ENCODE measurements around the gene RPS16. TPM values are rescaled to one million over a fixed set of nuclear protein-coding genes. Genes with fewer than 3 reads are reported as not detected.

RPS16 gene
- total and polyA plus RNA-seq, 9 of the 15 experiments (the other 6 are each of a cell fraction or from before 2014, with no cell fraction given) = 82.6 to 3,671 (median 2,204) TPM

DNA sequence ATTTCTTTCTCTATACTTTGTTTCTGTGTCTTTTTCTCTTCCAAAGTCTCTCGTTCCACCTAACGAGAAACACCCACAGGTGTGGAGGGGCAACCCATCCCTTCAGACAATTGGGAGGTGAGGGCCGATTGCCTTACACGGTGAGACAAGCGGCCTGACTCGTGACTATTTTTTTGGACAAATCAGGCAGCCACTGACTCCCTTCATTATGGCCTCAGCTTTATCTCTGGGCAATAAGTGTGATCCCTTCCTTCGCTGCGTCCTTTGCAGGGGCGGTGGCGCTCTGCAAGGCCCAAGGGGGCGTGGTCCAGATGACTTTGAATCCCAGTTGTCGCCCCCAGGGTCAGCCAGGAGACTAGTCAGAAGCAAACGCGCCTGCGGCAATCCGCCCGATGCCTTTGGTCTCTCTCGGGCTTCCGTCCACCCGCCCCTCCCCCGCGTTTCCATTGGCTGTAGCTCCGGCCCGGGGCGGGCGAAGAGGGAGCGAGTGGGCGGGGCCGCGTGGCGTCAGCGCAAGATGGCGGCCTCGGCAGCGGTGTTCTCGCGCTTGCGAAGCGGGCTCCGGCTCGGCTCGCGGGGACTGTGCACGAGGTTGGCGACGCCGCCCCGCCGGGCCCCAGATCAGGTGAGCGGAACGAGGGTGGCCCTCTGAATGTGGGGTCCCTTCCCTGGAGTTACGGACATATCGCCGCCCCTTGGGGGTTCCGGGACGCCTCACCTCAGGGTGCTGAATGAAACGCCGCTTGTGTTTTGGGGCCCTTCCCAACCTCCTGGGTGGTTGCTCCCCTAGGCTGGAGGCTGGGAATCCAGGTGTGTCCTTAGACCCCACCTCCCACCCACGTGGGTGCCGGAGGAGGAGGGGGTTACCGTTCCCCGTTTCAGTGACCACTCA is 44.8 kb upstream of the RPS16 start, which contains the start of gene TIMM50 (continued):
- TF ChIP-seq, protein P1, sequence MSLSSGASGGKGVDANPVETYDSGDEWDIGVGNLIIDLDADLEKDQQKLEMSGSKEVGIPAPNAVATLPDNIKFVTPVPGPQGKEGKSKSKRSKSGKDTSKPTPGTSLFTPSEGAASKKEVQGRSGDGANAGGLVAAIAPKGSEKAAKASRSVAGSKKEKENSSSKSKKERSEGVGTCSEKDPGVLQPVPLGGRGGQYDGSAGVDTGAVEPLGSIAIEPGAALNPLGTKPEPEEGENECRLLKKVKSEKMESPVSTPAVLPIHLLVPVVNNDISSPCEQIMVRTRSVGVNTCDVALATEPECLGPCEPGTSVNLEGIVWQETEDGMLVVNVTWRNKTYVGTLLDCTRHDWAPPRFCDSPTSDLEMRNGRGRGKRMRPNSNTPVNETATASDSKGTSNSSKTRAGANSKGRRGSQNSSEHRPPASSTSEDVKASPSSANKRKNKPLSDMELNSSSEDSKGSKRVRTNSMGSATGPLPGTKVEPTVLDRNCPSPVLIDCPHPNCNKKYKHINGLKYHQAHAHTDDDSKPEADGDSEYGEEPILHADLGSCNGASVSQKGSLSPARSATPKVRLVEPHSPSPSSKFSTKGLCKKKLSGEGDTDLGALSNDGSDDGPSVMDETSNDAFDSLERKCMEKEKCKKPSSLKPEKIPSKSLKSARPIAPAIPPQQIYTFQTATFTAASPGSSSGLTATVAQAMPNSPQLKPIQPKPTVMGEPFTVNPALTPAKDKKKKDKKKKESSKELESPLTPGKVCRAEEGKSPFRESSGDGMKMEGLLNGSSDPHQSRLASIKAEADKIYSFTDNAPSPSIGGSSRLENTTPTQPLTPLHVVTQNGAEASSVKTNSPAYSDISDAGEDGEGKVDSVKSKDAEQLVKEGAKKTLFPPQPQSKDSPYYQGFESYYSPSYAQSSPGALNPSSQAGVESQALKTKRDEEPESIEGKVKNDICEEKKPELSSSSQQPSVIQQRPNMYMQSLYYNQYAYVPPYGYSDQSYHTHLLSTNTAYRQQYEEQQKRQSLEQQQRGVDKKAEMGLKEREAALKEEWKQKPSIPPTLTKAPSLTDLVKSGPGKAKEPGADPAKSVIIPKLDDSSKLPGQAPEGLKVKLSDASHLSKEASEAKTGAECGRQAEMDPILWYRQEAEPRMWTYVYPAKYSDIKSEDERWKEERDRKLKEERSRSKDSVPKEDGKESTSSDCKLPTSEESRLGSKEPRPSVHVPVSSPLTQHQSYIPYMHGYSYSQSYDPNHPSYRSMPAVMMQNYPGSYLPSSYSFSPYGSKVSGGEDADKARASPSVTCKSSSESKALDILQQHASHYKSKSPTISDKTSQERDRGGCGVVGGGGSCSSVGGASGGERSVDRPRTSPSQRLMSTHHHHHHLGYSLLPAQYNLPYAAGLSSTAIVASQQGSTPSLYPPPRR (CRISPR knock-in tag; IDR thresholded peaks at IDR 0.05; ENCODE audit: borderline replicate concordance) = no peak
- TF ChIP-seq SOX6 (IDR thresholded peaks at IDR 0.05) (peak; percentile 59; the same call in 1 of the 2 replicates), TBL1XR1 (IDR thresholded peaks at IDR 0.05; ENCODE audit: low read length in 2 of 2) (peak; percentile 53 to 67; a peak in 2 of 4 replicates), SMAD1 (IDR thresholded peaks at IDR 0.05; ENCODE audit: low read depth, low read length, partially characterized antibody) (no peak), HDAC1 (IDR thresholded peaks at IDR 0.05) (peak in 1 of 2 experiments; percentile 92; a peak in 2 of 4 replicates), KLF16 (IDR thresholded peaks at IDR 0.05) (peak; percentile 87), CEBPB (tag; IDR thresholded peaks at IDR 0.05) (0 out of 2 replicates have a peak, but pooled peaks have one; percentile 25), NR3C1 (CRISPR knock-in tag; IDR thresholded peaks at IDR 0.05) (peak; percentile 68; the same call in 1 of the 2 replicates), ZNF561 (CRISPR knock-in tag; conservative IDR thresholded peaks at IDR 0.05) (no peak), EZH2 (IDR thresholded peaks at IDR 0.05; ENCODE audit: borderline replicate concordance, low read depth, low read length) (no peak), POLR2H (tag; IDR thresholded peaks at IDR 0.05; ENCODE audit: low read depth) (peak; percentile 78), BRD9 (IDR thresholded peaks at IDR 0.05; ENCODE audit: low read depth, partially characterized antibody) (peak; percentile 49), POLR2G (IDR thresholded peaks at IDR 0.05; ENCODE audit: low read depth, low read length) (peak; percentile 97)
- TF ChIP-seq, protein P2, sequence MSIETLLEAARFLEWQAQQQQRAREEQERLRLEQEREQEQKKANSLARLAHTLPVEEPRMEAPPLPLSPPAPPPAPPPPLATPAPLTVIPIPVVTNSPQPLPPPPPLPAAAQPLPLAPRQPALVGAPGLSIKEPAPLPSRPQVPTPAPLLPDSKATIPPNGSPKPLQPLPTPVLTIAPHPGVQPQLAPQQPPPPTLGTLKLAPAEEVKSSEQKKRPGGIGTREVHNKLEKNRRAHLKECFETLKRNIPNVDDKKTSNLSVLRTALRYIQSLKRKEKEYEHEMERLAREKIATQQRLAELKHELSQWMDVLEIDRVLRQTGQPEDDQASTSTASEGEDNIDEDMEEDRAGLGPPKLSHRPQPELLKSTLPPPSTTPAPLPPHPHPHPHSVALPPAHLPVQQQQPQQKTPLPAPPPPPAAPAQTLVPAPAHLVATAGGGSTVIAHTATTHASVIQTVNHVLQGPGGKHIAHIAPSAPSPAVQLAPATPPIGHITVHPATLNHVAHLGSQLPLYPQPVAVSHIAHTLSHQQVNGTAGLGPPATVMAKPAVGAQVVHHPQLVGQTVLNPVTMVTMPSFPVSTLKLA (conservative IDR thresholded peaks at IDR 0.05) = peak; percentile 88 to 95
- TF ChIP-seq, protein P3, sequence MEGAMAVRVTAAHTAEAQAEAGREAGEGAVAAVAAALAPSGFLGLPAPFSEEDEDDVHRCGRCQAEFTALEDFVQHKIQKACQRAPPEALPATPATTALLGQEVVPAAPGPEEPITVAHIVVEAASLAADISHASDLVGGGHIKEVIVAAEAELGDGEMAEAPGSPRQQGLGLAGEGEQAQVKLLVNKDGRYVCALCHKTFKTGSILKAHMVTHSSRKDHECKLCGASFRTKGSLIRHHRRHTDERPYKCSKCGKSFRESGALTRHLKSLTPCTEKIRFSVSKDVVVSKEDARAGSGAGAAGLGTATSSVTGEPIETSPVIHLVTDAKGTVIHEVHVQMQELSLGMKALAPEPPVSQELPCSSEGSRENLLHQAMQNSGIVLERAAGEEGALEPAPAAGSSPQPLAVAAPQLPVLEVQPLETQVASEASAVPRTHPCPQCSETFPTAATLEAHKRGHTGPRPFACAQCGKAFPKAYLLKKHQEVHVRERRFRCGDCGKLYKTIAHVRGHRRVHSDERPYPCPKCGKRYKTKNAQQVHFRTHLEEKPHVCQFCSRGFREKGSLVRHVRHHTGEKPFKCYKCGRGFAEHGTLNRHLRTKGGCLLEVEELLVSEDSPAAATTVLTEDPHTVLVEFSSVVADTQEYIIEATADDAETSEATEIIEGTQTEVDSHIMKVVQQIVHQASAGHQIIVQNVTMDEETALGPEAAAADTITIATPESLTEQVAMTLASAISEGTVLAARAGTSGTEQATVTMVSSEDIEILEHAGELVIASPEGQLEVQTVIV (CRISPR knock-in tag; IDR thresholded peaks at IDR 0.05; ENCODE audit: borderline replicate concordance) = no peak
- TF ChIP-seq, protein P4, sequence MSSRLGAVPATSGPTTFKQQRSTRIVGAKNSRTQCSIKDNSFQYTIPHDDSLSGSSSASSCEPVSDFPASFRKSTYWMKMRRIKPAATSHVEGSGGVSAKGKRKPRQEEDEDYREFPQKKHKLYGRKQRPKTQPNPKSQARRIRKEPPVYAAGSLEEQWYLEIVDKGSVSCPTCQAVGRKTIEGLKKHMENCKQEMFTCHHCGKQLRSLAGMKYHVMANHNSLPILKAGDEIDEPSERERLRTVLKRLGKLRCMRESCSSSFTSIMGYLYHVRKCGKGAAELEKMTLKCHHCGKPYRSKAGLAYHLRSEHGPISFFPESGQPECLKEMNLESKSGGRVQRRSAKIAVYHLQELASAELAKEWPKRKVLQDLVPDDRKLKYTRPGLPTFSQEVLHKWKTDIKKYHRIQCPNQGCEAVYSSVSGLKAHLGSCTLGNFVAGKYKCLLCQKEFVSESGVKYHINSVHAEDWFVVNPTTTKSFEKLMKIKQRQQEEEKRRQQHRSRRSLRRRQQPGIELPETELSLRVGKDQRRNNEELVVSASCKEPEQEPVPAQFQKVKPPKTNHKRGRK (tag; IDR thresholded peaks at IDR 0.05) = no peak

Measured in K562 (cell line).